IPS-18c (cell line): Measurements from ENCODE around the gene RGS6.

Experiments
- H3K4me3 ChIP-seq: 2 replicates; pipeline ENCODE4 v1.7.0; 2013; ENCODE audit warnings: low read depth, mild to moderate bottlenecking, low read length, moderate library complexity; ENCODE audit not compliant: insufficient read depth
- H3K9me3 ChIP-seq: one replicate; pipeline ENCODE4 v1.6.1; 2013; ENCODE audit warnings: mild to moderate bottlenecking, low read length, moderate library complexity; ENCODE audit not compliant: control insufficient read depth, insufficient read depth

Gene RGS6

GRCh38 chr14:72518809-72519377, 586.7 kb downstream of the RGS6 start:
- Histone ChIP-seq H3K9me3 (no peaks in the 10 kb centered on the region), H3K4me3 (no peak overlapping the region)

DNA sequence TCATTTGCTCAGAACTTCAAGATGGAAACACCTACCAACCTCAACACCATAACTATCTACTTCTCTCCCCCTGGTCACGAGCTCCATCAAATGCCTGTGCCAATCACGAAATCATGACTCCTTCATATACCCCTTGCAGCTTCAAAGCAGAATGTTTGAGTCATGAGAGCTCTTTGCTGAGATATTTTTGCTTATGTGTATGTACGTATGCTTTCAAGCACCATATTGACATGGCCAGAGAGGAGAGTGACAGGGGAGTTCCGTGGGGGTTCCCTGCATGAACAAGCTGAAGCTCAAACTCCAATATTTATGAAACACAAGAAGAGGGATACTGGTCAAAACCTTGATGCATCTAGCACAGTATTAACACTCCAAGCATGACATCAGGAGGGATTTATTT, 587.3 kb downstream of the RGS6 start:
- Histone ChIP-seq H3K4me3 (no peak overlapping the region), H3K9me3 (no peaks in the 10 kb centered on the region)

DNA sequence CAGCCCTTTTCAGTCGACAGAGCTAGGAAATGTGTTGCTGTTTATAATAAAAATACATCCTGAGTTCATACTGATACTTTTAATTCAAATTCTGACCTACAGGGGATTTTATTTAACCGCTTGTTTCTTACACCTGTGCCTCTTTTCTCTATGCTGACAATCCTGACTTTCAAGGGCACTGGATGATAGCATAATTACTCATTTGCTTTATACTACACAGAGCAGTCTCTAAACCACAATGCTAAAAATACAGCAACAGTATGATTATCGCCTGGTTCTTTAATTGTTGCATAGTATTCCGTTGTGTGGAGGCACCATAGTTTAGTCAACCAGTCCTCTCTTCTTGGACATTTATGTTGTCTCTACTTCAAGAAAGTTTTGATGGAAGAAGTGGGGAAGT, 588.8 kb downstream of the RGS6 start:
- Histone ChIP-seq H3K9me3 (no peaks in the 10 kb centered on the region), H3K4me3 (no peak overlapping the region)

DNA sequence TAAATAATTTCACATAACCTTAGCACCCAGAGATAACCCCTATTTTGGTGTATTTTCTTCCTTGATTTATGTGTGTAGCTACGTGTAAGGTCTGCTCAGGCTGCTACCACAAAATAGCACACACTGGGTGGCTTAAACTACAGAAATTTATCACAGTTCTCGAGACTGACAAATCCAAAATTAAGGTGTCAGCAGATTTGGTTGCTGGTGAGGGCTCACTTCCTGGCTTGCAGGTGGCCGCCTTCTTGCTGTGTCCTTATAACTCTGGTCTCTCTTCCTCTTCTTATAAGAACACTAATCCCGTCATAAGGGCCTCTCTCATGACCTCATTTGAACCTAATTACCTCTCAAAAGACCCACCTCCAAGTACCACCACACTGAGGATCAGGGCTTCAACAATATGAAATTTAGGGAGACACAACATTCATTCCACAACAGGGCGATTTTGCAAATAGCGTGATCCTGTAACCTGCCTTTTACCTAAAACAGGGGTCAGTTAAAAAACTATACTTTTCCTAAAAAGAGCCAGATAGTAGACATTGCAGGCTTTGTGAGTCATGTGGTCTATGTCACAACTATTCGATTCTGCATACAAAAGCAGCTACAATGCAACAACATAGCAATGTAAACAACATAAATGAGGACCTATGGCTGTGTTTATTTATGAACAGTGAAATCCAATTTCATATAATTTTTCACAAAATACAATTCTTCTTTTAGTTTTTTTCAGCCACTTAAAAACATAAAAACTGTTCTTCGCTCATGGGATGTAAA, 589.9 kb downstream of the RGS6 start:
- Histone ChIP-seq H3K9me3 (no peaks in the 10 kb centered on the region), H3K4me3 (no peak overlapping the region)

GRCh38 chr14:72522847-72523246, 590.6 kb downstream of the RGS6 start:
- H3K9me3 ChIP-seq: no peaks in the 10 kb centered on the region
- no peak overlapping the region for H3K4me3 ChIP-seq

DNA sequence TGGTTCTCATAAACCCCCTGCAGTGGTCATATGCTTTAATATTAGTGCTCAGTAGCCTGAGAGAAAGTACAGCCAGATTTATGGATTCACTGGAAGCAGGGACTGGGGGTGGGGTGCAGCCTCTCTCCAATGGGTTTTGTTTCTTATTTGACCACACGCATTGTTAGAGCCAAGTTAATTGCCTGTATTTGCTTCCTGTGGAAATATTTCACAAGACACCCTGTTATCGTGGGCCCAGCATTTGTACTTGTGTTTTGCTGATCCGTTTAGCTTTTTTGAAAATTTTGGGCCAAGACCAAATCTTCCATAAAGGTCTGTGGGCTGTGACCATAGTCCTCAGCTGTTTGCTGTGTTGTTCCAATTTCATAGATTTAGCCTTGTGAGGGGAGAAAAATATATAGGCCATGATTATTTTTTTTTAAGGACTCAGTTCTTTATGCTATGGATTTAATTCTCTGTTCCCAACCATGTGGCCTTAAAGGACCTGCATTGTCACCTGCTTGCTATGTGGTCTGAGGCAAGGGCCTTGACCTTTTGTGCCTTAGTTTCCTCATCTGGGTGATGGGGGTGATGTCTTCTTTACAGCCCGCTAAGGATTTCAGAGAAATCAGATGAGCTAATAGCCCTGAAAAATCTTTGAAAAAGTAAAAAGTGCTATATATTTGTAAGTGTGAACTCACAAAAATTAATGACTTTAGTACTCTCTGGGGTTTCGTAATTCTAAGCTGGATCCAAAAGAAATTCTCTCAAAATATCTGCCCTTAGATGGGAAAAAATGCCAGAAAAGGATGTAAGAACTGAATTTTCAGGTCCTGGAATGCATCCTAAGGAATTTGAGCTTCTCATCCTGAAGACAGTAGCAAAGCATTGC, 591.4 kb downstream of the RGS6 start:
- Histone ChIP-seq H3K4me3 (no peak overlapping the region), H3K9me3 (no peaks in the 10 kb centered on the region)

GRCh38 chr14:72524295-72524629, 592.0 kb downstream of the RGS6 start:
- Histone ChIP-seq H3K4me3 (no peak overlapping the region), H3K9me3 (no peaks in the 10 kb centered on the region)

- H3K9me3 ChIP-seq: no peaks in the 10 kb centered on the region
- no peak overlapping the region for H3K4me3 ChIP-seq
Measured at GRCh38 chr14:72525087-72525915, 593.1 kb downstream of the RGS6 start.

- H3K4me3 ChIP-seq: no peak overlapping the region
- H3K9me3 ChIP-seq: no peaks in the 10 kb centered on the region
Measured at GRCh38 chr14:72527591-72527990, 595.4 kb downstream of the RGS6 start.

DNA sequence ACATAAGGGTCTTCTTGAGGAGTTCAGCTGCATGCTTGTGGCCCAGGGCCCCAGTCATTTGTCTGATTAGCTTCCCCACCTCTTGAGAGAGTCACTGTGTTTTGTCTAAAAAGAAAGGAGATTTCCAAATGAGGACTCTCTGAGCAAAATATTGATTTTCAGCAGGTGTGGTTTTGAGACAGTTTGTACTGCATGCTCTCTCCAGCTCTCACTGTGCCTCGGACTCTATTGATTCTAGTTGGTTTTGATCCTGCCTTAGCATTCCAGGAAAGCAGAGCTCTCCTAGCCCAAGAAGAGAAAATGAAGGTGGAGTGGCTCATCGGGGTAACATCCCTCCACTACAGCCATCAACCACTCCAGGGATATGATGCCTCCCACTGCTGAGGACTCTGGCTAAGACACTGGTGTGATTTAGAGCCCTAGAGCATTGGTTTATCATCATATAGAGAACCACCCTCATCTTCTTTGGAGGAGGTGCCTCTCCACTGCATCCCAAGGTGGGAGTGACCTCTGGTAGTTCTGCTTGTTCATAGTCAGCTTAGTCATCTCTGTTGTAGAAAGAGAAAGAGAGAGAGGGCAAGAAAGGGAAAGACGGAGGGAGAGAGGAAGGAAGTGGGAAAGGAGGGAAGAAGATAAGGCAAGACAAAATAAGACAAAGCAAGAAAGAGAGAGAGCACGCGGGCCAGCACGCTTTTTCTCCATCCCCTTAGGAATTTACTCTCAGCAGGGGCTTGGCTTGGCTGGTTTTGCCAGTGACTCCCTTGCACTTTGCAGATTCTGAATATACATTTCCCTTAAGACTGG, 596.0 kb downstream of the RGS6 start:
- H3K9me3 ChIP-seq: no peaks in the 10 kb centered on the region
- no peak overlapping the region for H3K4me3 ChIP-seq

GRCh38 chr14:72528863-72529175, 596.6 kb downstream of the RGS6 start:
- no peak overlapping the region for H3K4me3 ChIP-seq
- H3K9me3 ChIP-seq: no peaks in the 10 kb centered on the region

DNA sequence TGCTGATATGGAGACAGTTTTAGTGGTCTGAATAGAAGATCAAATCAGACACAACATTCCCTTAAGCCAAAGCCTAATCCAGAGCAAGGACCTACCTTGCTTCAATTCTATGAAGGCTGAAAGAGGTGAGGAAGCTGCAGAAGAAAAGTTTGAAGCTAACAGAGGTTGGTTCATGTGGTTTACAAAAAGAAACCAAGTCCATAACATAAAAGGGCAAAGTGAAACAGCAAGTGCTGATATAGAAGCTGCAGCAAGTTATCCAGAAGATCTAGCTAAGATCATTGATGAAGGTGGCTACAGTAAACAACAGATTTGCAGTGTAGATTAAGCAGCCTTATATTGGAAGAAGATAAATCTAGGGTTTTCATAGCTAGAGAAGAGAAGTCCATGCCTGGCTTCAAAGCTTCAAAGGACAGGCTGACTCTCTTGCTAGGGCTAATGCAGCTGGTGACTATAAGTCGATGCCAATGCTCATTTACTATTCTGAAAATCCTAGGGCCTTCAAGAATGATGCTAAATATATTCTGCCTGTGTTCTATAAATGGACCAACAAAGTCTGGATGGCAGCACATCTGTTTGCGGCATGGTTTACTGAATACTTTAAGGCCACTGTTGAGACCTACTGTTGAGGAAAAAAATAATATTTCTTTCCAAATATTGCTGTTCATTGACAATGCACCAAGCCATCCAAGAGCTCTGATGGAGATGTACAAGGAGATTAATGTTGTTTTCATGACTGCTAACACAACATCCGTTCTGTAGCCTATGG, 600.6 kb downstream of the RGS6 start:
- H3K9me3 ChIP-seq: no peaks in the 10 kb centered on the region
- no peak overlapping the region for H3K4me3 ChIP-seq

GRCh38 chr14:72535485-72535884, 603.3 kb downstream of the RGS6 start:
- H3K9me3 ChIP-seq: no peaks in the 10 kb centered on the region
- H3K4me3 ChIP-seq: no peak overlapping the region

DNA sequence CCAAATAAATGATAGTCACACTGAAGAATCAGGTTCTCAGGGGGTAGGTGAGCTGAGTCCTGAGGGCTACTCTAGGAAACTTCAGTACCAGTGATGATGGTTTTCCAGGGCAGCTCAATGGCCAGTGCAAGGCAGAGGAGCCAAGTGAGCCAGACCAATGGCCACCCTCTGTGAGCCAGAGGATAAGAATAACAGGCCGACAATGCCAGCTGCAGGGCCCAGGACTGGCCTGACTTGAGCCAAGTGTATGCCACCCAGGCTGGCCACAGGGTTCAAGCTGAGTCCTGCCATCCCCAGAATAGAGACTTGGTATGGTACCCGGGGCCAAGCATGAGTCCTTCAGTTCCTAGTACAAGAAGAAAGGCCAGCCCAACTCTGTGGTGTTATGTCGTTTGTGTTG, 606.2 kb downstream of the RGS6 start:
- H3K4me3 ChIP-seq: no peak overlapping the region
- no peaks in the 10 kb centered on the region for H3K9me3 ChIP-seq

GRCh38 chr14:72539661-72540315, 607.6 kb downstream of the RGS6 start:
- Histone ChIP-seq H3K9me3 (no peaks in the 10 kb centered on the region), H3K4me3 (no peak overlapping the region)

DNA sequence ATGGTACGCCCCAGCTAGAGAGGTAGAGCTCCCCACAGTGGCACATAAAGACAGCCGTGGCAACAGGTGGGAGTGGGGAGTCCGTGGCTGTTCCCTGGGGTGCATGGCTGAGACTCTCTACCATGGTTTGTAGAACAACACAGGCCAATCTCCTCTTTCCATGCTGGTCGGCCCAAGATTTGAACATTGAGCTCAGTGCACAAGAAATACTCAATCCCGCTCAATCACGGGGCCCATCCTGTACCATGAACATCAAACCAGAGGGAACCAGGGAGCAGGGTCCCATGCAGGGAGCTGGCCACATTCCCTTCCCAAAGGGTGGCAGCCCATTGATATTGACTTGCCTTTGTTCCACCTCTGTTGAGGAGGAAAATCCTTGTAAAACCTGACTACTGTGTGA, 608.6 kb downstream of the RGS6 start:
- Histone ChIP-seq H3K9me3 (no peaks in the 10 kb centered on the region), H3K4me3 (no peak overlapping the region)
